GM23338 (cell line): ENCODE results near the gene CCDC197.

Experiments used
- EZH2 ChIP-seq: fragments of 200-600 bp; sonication (generic); IDR thresholded peaks from one replicate; pipeline ENCODE4 v1.8.0; 2017; ENCODE audit warnings: antibody characterized with exemption, mild to moderate bottlenecking, low read depth; ENCODE audit not compliant: unreplicated experiment
- POLR2AphosphoS5 ChIP-seq: IDR thresholded peaks from 2 replicates; pipeline ENCODE4 v1.6.1; 2016; ENCODE audit warnings: antibody characterized with exemption, low read depth

- TF ChIP-seq EZH2 = no peak
- no peak for TF ChIP-seq POLR2AphosphoS5
These were observed 25.5 kb upstream of the CCDC197 start for GRCh38 chr14:93971635-93972027.
